ENCODE data around the gene CACNA1C. TPM values are rescaled to one million over a fixed set of nuclear protein-coding genes. Genes with fewer than 3 reads are reported as not detected.
A peak's percentile ranks its signal among the peaks of the same experiment; 100 is the strongest.

The CACNA1C gene
- total and polyA plus RNA-seq, 8 donors, result 0.31 to 55.8 (median 7.2) TPM

DNA sequence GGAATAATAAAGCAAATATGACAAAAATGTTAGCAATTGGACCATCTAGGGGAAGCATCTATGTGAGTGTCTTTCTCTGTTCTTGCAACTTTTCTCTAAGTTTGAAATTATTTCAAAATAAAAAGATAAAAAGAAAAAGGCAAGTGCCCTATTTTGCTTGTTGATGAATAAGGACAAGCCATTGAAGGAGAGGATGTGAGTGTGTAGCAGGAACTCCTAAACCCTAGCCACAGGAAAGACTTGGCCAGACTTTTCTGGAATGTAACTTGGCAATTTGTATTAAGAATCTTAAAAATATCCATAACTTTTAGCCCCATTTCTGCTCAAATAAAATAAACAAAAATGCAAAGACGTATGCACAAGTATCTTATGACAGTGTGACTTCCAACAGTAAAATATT lies 279.4 kb downstream of the CACNA1C start:
- no peak overlapping the region for H3K4me3 ChIP-seq
- peaks cover 0 to 30% (median 18%) of the 10 kb centered on the region in 4 donors for H3K4me1 ChIP-seq
- H3K27ac ChIP-seq, result peak overlapping the region in 1 of 5 donors; percentile 87
- intact Hi-C loops (cut with DNase I; ENCODE audit: low total_unique reads), result no loop called here
- no peaks in the 10 kb centered on the region for H3K36me3 ChIP-seq
- 49 to 76% (median 61%) methylated on average over 1 of the region's 1 CpG for WGBS, 5 donors
- no peak for DNase-seq
- TF ChIP-seq POLR2A (IDR thresholded peaks at IDR 0.05) (no peak), EP300 (IDR thresholded peaks at IDR 0.05) (no peak), CTCF (IDR thresholded peaks at IDR 0.05) (no peak), POLR2AphosphoS5 (IDR thresholded peaks at IDR 0.05) (no peak)
- no peaks in the 10 kb centered on the region for H3K27me3 ChIP-seq
- H3K9me3 ChIP-seq, result no peaks in the 10 kb centered on the region

- TF ChIP-seq CTCF (IDR thresholded peaks at IDR 0.05) (no peak), EP300 (IDR thresholded peaks at IDR 0.05) (no peak), POLR2AphosphoS5 (IDR thresholded peaks at IDR 0.05) (no peak), POLR2A (IDR thresholded peaks at IDR 0.05) (no peak)
- H3K9me3 ChIP-seq, result no peaks in the 10 kb centered on the region
- intact Hi-C loops (cut with DNase I; ENCODE audit: low total_unique reads), result no loop called here
- H3K27ac ChIP-seq, result peak overlapping the region in 1 of 5 donors; percentile 87
- H3K36me3 ChIP-seq, result no peaks in the 10 kb centered on the region
- no peak for DNase-seq
- no peaks in the 10 kb centered on the region for H3K27me3 ChIP-seq
- peaks cover 0 to 37% (median 21%) of the 10 kb centered on the region in 4 donors for H3K4me1 ChIP-seq
- H3K4me3 ChIP-seq, result no peak overlapping the region
- WGBS, 5 donors, result 66 to 70% (median 68%) methylated on average over 7 of the region's 7 CpGs
These were observed 280.2 kb downstream of the CACNA1C start for GRCh38 chr12:2332947-2333346.

- Histone ChIP-seq H3K27me3 (no peaks in the 10 kb centered on the region), H3K36me3 (no peaks in the 10 kb centered on the region), H3K27ac (peak overlapping the region in 1 of 5 donors; percentile 87), H3K4me3 (no peak overlapping the region), H3K4me1 (peaks cover 0 to 44% (median 24%) of the 10 kb centered on the region in 4 donors), H3K9me3 (no peaks in the 10 kb centered on the region)
- TF ChIP-seq POLR2A (IDR thresholded peaks at IDR 0.05) (no peak), EP300 (IDR thresholded peaks at IDR 0.05) (no peak), POLR2AphosphoS5 (IDR thresholded peaks at IDR 0.05) (no peak), CTCF (IDR thresholded peaks at IDR 0.05) (no peak)
- no peak for DNase-seq
- 78 to 93% (median 90%) methylated on average over 7 of the region's 7 CpGs for WGBS, 5 donors
- intact Hi-C loops (cut with DNase I; ENCODE audit: low total_unique reads), result no loop called here
These were observed 280.9 kb downstream of the CACNA1C start for GRCh38 chr12:2333491-2334195.

DNA sequence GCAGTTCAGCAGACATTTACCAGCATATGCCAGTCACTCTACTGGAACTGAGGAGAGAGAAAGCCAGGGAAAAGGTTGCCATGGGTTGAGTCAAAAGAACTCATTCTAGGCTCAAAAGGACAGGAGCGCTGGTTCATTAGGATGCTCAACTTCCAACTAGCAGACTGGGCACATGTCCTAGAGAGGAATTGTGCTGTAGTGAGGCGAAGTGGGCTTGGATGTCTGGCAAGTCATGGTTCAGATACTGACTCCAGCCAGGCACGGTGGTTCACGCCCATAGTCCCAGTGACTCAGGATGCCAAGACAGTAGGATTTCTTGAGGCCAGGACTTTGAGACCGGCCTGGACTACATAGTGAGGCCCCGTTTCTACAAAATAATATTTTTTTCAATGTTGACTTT lies 281.5 kb downstream of the CACNA1C start:
- H3K4me1 ChIP-seq, result peaks cover 0 to 48% (median 27%) of the 10 kb centered on the region in 4 donors
- H3K4me3 ChIP-seq, result no peak overlapping the region
- intact Hi-C loops (cut with DNase I; ENCODE audit: low total_unique reads), result no loop called here
- no peak for TF ChIP-seq CTCF (IDR thresholded peaks at IDR 0.05)
- TF ChIP-seq POLR2A (IDR thresholded peaks at IDR 0.05), result no peak
- no peak for TF ChIP-seq POLR2AphosphoS5 (IDR thresholded peaks at IDR 0.05)
- TF ChIP-seq EP300 (IDR thresholded peaks at IDR 0.05), result no peak
- H3K9me3 ChIP-seq, result no peaks in the 10 kb centered on the region
- DNase-seq, result no peak
- WGBS, 5 donors, result 87 to 94% (median 91%) methylated on average over 6 of the region's 6 CpGs
- H3K36me3 ChIP-seq, result no peaks in the 10 kb centered on the region
- no peaks in the 10 kb centered on the region for H3K27me3 ChIP-seq
- H3K27ac ChIP-seq, result peak overlapping the region in 1 of 5 donors; percentile 87
